Suppressor macrophage (primary cell): Measurements from ENCODE around the gene ZFP14.

Experiments used
- DNase-seq, 4 experiments: peaks; one replicate each; pipeline ENCODE4 v3.0.0-alpha.2; 2020 to 2022
- total RNA-seq, 17 experiments: gene quantifications; one replicate each; lab custom pipeline; 2026; ENCODE audit warnings: mixed read lengths in 6 of 17, inconsistent platforms in 3 of 17; lab: John Stamatoyannopoulos, UW

Gene ZFP14
- 1.1 to 14.0 (median 5.3) reads per million in 17 experiments for total RNA-seq

- DNase-seq: peak; percentile 97 to 98 (median 97)
These were observed at the start of gene ZFP14 for GRCh38 chr19:36378625-36379509. ZFP14 (minus strand) TSS chr19:36379201; CDS start chr19:36367892, 11,309 bp downstream.

GRCh38 chr19:36423925-36424324 lies 44.9 kb upstream of the ZFP14 start:
- no peak for DNase-seq

- DNase-seq: no peak
These were observed 42.9 kb upstream of the ZFP14 start for GRCh38 chr19:36421749-36422481.

GRCh38 chr19:36420961-36421748 lies 42.2 kb upstream of the ZFP14 start:
- peak in 3 of 4 experiments; percentile 4 to 48 (median 26) for DNase-seq

GRCh38 chr19:36418287-36419001 lies 39.4 kb upstream of the ZFP14 start, which contains the start of gene ZFP82:
ZFP82 (minus strand) TSS chr19:36418644; CDS start chr19:36409789, 8,855 bp downstream.
- DNase-seq: peak; percentile 81 to 92 (median 86)

GRCh38 chr19:36417752-36418286 lies 38.8 kb upstream of the ZFP14 start:
- DNase-seq: no peak

- no peak for DNase-seq
These were observed 30.8 kb upstream of the ZFP14 start for GRCh38 chr19:36409841-36410240.

GRCh38 chr19:36408101-36408500 lies 29.1 kb upstream of the ZFP14 start:
- no peak for DNase-seq

- DNase-seq: no peak
These were observed 25.5 kb upstream of the ZFP14 start for GRCh38 chr19:36404498-36404897.

GRCh38 chr19:36401475-36401874 lies 22.5 kb upstream of the ZFP14 start:
- no peak for DNase-seq

GRCh38 chr19:36398571-36398970 lies 19.6 kb upstream of the ZFP14 start:
- peak; percentile 28 to 68 (median 59) for DNase-seq

GRCh38 chr19:36392916-36393673 lies 14.1 kb upstream of the ZFP14 start:
- DNase-seq: no peak

GRCh38 chr19:36379510-36379819 lies 464 bp upstream of the ZFP14 start:
- no peak for DNase-seq

- no peak for DNase-seq
These were observed 1.3 kb downstream of the ZFP14 start for GRCh38 chr19:36377541-36378178.

- no peak for DNase-seq
These were observed 5.3 kb downstream of the ZFP14 start for GRCh38 chr19:36373638-36374156.

GRCh38 chr19:36371886-36372285 lies 7.1 kb downstream of the ZFP14 start:
- DNase-seq: no peak

- no peak for DNase-seq
These were observed 15.2 kb downstream of the ZFP14 start for GRCh38 chr19:36363845-36364244.

- no peak for DNase-seq
These were observed 38.1 kb downstream of the ZFP14 start for GRCh38 chr19:36340786-36341372.

- DNase-seq: peak; percentile 60 to 80 (median 70)
These were observed 47.4 kb downstream of the ZFP14 start for GRCh38 chr19:36331353-36332228.
